K562 (cell line): Measurements from ENCODE around the gene CLSTN1. TPM values are rescaled to one million over a fixed set of nuclear protein-coding genes. Genes with fewer than 3 reads are reported as not detected.

Source experiments
- CHD2 ChIP-seq: IDR thresholded peaks from 2 replicates; pipeline ENCODE4 v1.6.1; 2011; ENCODE audit warnings: low read depth, low read length
- CXXC5 ChIP-seq: fragments of 250-450 bp; sonication (Bioruptor Pico); IDR thresholded peaks from 2 replicates; pipeline ENCODE4 v1.8.0; 2022; ENCODE audit warnings: inconsistent platforms, mild to moderate bottlenecking, moderate library complexity
- ELK1 ChIP-seq: sonication (generic); formaldehyde crosslinking; IDR thresholded peaks from 2 replicates; pipeline ENCODE4 v1.8.1; 2022; ENCODE audit warnings: missing genetic modification reagents
- GATA2 ChIP-seq: sonication (generic); formaldehyde crosslinking; IDR thresholded peaks from 2 replicates; pipeline ENCODE4 v1.4.0; 2020; ENCODE audit warnings: mild to moderate bottlenecking, missing genetic modification reagents
- MGA ChIP-seq: fragments of 450-650 bp; IDR thresholded peaks from 2 replicates; pipeline ENCODE4 v1.6.1; 2016; ENCODE audit warnings: mild to moderate bottlenecking, moderate library complexity
- OTX1 ChIP-seq: fragments of 450-650 bp; formaldehyde crosslinking; IDR thresholded peaks from 2 replicates; pipeline ENCODE4 v1.4.0; 2022; ENCODE audit warnings: mild to moderate bottlenecking
- POLR2H ChIP-seq: IDR thresholded peaks from 2 replicates; pipeline ENCODE4 v1.6.1; 2016; ENCODE audit warnings: missing genetic modification characterization, low read depth, mild to moderate bottlenecking, control low read depth, missing compliant biosample characterization, moderate library complexity
- SMARCA4 ChIP-seq: fragments of 450-650 bp; IDR thresholded peaks from 2 replicates; pipeline ENCODE4 v1.6.1; 2016
- SRF ChIP-seq, 2 experiments: fragments of 250-450, 450-650 bp in 1 of 2; sonication (Bioruptor Pico) in 1 of 2; sonication (generic) in 1 of 2; formaldehyde crosslinking; IDR thresholded peaks; 2 replicates each; pipeline versions ENCODE4 v1.5.0 to v1.5.1; 2020 to 2022; ENCODE audit warnings: mild to moderate bottlenecking in 1 of 2, missing genetic modification reagents in 1 of 2
- USF1 ChIP-seq: sonication (generic); formaldehyde crosslinking; IDR thresholded peaks from 2 replicates; pipeline ENCODE4 v1.9.0; 2022; ENCODE audit warnings: mild to moderate bottlenecking, missing genetic modification reagents
- ZNF134 ChIP-seq: fragments of 250-450 bp; sonication (Bioruptor Pico); conservative IDR thresholded peaks from 2 replicates; pipeline ENCODE4 v1.4.0; 2020
- polyA plus RNA-seq, 8 experiments: library from polyadenylated mRNA; depleted of rRNA in 4 of 8; stranded (reverse) in 5 of 8; unstranded in 3 of 8; fragments of >200 nt; fragmentation: Nextera tagmentation in 2 of 8; fragmentation: Illumina TruSeq in 1 of 8; extraction: Ambion mirVana in 2 of 8; extraction: Trizol in 1 of 8; gene quantifications; 2 replicates each; pipeline versions ENCODE4 v1.2.1 to v1.2.3, GENCODE V29; 2011 to 2014; ENCODE audit warnings: inconsistent platforms in 1 of 8, missing spikeins in 1 of 8
- total RNA-seq, 7 experiments: library from RNA; depleted of rRNA in 6 of 7; stranded (reverse); fragments of >200 nt in 6 of 7; fragmentation: Illumina TruSeq in 2 of 7; extraction: Trizol in 2 of 7; gene quantifications; 2 replicates each; pipeline versions ENCODE4 v1.2.1 to v1.2.3, GENCODE V29; 2011 to 2021; ENCODE audit warnings: low replicate concordance in 1 of 7

The CLSTN1 gene
- total and polyA plus RNA-seq, 9 of the 15 experiments (the other 6 are each of a cell fraction or from before 2014, with no cell fraction given) = 1.1 to 32.5 (median 13.3) TPM

- TF ChIP-seq SRF (CRISPR knock-in tag; IDR thresholded peaks at IDR 0.05) (no peak), ELK1 (CRISPR knock-in tag) (no peak), USF1 (CRISPR knock-in tag) (peak; percentile 65), GATA2 (CRISPR knock-in tag) (0 out of 2 replicates have a peak, but pooled peaks have one; percentile 48), POLR2H (no peak), ZNF134 (CRISPR knock-in tag) (no peak), CHD2 (no peak), CXXC5 (CRISPR knock-in tag) (peak; percentile 38), SMARCA4 (no peak), OTX1 (CRISPR knock-in tag) (no peak), MGA (peak; percentile 73)
Measured at GRCh38 chr1:9827558-9828185, 3.9 kb upstream of the CLSTN1 start (continued).
